ENCODE results near the gene HDAC8.
A peak's percentile ranks its signal among the peaks of the same experiment; 100 is the strongest.
"Not testable (repeated sequence)": the region's sequence is repeated elsewhere in the genome, so short reads cannot be mapped to it uniquely, and the experiment has no call there.

The HDAC8 gene

GRCh38 chrX:72572248-72573157, at the start of gene HDAC8:
Gene HDAC8, minus strand, starts transcription at chrX:72572843. Its CDS starts 82 bp downstream, at chrX:72572761.
- DNase-seq (ENCODE audit: low read depth) = peak; percentile 12

DNA sequence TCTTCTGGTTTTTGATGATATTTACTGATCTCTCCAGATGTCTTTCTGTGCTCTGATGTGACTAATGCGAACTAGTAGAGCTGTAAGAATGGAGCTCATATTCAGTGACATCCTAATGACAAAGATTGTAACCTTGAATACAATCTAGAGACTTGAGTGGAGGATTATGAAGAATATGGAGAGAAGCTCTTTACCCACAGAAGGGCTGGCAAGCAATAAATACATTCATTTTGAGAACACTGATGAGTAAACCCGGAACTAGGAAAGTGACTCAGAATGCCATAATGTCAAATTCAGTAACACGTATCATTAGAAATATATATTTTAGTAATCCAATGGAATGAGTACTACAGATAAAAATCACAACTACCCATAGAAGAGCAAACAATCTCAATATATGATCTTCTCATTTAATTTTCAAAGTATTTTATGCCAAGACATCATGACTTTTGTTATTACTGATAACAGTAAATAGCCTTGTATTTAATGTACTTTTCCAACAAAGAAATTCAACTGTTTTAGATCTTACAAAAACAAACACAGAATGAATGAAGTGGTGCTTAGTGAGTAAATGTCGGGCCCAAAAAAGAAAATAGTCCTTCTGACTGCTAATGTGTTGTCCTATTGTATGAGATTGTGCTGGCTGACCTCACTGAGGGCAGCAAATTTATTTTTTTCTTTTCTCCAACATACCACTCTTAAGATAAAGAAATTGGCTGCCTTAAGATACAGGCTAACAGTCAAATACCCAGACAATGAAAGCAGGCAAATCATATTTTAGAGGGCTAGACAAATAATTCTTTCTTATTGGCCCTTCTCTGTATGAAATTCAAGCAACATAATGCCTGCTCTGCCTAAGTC, 49.2 kb upstream of the HDAC8 start:
- DNase-seq (ENCODE audit: low read depth) = no peak

GRCh38 chrX:72621163-72621562, 48.5 kb upstream of the HDAC8 start:
- DNase-seq (ENCODE audit: low read depth) = no peak

- no peak for DNase-seq (ENCODE audit: low read depth)
Measured at GRCh38 chrX:72620550-72621145, 48.0 kb upstream of the HDAC8 start.

DNA sequence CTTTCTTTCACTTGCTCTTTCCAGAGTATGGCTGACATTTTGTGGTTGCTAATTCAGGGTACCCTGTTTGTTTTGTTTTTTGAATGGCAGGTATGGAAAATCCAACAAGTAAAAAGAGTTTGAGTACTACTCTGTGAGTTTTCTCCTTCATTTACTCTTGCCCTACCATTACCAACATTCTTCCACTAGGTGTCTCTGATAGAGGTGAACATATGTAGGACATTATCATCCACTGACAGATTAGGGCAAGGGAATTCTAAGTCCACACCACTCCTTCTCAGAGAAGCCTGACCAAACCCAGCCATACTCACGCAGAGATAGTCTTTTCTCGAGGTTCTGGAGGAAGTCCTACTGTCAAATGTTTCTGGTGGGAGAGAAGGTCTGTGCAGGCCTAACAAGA, 36.7 kb upstream of the HDAC8 start:
- no peak for DNase-seq (ENCODE audit: low read depth)

DNA sequence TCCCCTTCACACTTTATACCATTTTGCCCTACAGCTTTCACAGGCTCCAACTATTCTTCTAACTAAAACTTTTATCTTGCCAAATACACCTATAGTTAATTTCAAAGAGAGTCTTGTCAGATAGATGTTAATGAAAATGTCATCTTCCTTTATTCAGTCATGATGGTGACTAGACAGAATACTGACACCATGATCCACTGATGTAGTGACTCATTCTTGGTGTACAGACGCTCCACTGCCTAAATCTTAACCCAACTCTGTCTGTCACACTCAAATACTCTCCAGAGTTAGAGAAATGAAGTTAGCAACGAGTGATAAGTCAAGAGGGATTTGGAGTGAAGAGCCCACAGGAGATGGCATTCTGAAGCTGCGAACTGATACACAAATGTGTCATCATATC, 32.1 kb upstream of the HDAC8 start:
- no peak for DNase-seq (ENCODE audit: low read depth)

DNA sequence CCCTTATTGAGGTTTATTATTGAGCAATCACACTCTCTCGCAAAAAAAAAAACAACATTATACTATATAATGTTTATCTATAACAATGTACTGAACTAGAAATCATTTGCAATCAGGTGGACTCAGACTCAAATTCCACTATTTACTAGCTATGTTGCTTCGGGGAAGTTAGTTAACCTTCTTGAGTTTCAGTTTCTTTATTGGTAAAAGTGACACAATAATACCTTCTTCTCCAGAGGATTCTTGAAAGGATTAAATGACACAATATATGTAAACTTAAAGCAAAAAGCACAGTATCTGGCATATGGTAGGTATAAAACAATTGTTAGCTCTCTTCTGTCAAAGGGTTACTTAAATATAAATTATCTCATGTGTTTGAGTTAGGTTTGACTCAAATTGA, 31.5 kb upstream of the HDAC8 start:
- no peak for DNase-seq (ENCODE audit: low read depth)

DNA sequence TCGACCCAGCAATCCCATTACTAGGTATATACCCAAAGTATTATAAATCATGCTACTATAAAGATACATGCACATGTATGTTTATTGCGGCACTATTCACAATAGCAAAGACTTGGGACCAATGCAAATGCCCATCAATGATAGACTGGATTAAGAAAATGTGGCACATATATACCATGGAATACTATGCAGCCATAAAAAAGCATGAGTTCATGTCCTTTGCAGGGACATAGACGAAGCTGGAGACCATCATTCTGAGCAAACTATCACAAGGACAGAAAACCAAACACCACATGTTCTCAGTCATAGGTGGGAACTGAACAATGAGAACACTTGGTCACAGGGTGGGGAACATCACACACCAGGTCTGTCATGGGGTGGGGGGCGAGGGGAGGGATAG, 18.4 kb upstream of the HDAC8 start:
- not testable (repeated sequence) for DNase-seq (ENCODE audit: low read depth)

GRCh38 chrX:72584163-72584562, 11.5 kb upstream of the HDAC8 start:
- DNase-seq (ENCODE audit: low read depth) = no peak

DNA sequence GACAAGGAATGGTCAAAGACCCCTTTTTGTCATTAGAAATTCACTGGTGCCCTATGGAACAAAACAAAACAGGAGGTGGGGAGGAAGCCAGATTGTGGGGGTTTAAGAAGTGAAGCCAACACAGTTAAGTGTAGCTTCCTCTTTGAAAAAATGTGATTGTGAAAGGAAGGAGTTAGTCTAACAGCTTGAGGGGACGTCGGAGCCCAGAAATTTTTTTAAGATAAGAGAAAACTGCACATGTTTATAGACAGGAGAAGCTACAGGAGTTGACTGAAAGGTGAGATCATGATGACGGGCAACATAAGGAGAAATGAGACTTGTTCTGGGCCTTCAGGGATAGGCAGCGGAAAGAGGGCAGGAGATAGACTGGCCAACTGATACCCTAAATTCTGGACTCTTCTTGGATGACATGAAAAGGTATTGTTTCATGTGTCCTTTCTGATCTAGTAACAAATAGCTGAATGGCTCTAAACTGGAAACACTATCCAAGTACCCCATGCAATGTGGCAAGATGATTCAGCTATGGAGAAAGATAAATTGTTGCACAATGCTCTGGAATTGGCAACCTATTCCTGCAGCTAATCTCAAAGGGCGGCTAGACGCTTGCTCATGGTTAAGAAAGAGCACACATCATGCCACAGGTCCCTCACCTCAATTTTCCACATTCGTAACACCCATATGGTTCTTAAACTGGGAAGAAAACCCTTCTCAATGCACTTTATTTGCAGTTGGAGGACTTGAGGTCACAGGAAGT, 3.7 kb upstream of the HDAC8 start:
- no peak for DNase-seq (ENCODE audit: low read depth)

- no peak for DNase-seq (ENCODE audit: low read depth)
Measured at GRCh38 chrX:72573158-72573511, 492 bp upstream of the HDAC8 start.

- DNase-seq (ENCODE audit: low read depth) = no peak
Measured at GRCh38 chrX:72569786-72570185, 2.9 kb downstream of the HDAC8 start.

GRCh38 chrX:72568406-72569092, 4.1 kb downstream of the HDAC8 start:
- DNase-seq (ENCODE audit: low read depth) = no peak

GRCh38 chrX:72566448-72566847, 6.2 kb downstream of the HDAC8 start:
- DNase-seq (ENCODE audit: low read depth) = no peak

DNA sequence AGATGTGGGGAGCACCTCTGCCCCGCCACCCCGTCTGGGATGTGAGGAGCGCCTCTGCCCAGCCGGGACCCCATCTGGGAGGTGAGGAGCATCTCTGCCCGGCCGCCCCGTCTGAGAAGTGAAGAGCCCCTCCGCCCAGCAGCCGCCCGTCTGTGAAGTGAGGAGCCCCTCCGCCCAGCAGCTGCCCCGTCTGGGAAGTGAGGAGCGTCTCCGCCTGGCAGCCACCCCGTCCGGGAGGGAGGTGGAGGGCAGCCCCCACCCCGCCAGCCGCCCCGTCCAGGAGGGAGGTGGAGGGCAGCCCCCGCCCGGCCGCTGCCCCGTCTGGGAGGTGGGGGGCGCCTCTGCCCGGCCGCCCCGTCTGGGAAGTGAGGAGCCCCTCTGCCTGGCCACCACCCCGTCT, 13.0 kb downstream of the HDAC8 start:
- not testable (repeated sequence) for DNase-seq (ENCODE audit: low read depth)

DNA sequence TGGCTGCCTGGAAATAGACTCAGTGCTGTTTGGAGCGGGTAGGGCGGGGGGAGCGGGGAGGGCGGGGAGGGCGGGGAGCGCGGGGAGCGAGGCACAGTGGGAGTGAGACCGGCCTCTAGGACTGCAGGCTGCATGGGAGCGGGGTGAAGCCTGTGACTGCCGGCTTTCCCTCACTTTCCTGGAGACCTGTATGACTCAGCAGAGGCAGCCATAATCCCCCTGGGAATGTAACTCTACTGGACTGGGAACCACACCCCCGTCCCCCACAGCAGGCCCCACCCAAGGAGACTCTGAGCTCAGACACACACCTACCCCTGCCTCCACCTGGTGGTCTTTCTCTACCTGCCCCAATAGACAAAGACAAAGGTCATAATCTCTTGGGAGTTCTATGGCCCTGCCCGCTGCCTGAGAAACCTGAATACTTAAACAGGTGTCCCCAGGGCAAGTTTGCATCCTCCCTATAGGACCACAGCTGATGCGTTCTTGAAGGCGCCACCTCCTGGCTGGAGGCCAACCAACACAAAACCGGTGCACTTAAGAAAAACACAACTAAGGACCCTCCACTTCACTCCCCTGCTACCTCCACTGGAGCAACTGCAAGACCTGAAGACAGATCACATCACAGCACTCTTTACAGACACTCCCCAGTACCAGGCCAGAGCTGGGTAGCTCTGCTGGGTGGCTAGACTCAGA, 18.0 kb downstream of the HDAC8 start:
- no peak for DNase-seq (ENCODE audit: low read depth)

- not testable (repeated sequence) for DNase-seq (ENCODE audit: low read depth)
Measured at GRCh38 chrX:72552443-72552842, 20.2 kb downstream of the HDAC8 start.

DNA sequence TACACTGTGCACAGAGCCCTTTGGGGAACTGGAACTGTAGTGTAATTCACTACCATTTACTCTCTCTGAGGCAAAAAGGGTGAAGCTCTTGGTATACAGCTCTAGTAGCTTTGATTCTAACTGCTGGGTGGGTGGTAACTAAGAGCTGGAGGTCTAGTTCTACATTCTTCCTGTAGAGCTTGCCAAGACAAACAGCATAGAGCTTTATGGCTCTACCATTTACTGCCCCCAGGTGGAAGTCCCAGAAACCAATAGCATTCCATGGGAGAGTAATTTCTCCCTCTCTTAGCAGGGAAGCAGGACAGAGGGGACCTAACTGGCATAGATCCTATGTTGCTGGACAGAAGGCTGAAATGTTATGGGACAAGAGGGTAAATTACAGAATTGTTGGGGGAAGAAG, 26.7 kb downstream of the HDAC8 start:
- no peak for DNase-seq (ENCODE audit: low read depth)

GRCh38 chrX:72540318-72540717, 32.3 kb downstream of the HDAC8 start:
- DNase-seq (ENCODE audit: low read depth) = no peak

DNA sequence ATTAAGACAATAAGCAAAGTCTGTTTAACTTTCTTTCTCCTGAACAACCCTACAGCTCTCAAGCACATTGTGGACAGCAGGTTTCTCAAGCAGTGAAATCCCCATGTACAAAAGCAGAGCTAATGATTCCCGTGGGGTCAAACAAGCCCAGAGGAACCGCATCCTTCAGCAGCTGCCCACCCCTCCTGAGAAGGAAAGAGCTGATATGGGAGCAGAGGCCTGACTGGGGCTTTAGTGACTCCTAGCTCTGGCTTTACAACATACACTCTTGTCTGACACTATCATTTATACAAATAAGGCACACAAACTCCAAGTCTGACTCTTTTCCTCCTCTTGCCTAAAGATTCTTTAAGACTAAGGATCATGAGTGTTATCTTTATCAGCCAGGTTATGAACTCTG, 32.8 kb downstream of the HDAC8 start:
- no peak for DNase-seq (ENCODE audit: low read depth)

DNA sequence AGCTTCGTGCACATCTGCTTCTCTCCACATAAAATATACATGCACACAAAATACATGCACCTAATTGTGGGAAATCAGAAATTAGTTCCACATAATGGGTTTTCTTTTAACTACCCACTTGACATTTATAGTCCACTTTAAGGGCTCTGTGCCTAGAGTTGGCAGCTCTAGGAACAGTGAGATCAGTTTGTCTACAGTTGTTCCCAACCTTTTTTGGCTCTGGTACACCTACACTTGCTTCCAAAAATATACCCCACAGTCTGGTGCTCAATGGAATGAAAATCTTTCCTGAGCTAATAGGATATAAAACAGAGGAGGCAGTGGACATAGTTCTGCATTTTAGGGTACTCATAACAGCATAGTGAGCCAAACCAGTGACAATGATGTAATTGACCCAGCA, 36.1 kb downstream of the HDAC8 start:
- DNase-seq (ENCODE audit: low read depth) = no peak
